ENCODE results near the gene AKAP8L. TPM values are rescaled to one million over a fixed set of nuclear protein-coding genes. Genes with fewer than 3 reads are reported as not detected.
"Not testable (repeated sequence)": the region's sequence is repeated elsewhere in the genome, so short reads cannot be mapped to it uniquely, and the experiment has no call there.

Gene AKAP8L
- polyA plus RNA-seq, 3 donors: 102 to 126 (median 109) TPM

DNA sequence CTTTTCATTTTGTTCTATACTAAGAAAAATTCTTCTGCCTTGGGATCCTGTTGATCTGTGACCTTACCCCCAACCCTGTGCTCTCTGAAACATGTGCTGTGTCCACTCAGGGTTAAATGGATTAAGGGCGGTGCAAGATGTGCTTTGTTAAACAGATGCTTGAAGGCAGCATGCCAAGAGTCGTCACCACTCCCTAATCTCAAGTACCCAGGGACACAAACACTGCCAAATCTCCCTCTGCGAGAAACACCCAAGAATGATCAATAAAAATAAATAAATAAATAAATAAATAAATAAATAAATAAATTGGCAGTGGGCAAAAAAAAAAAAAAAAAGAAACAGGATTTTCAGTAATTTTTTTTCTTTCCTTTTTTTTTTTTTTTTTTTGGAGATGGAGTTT is 55.0 kb downstream of the AKAP8L start:
- not testable (repeated sequence) for DNase-seq

DNA sequence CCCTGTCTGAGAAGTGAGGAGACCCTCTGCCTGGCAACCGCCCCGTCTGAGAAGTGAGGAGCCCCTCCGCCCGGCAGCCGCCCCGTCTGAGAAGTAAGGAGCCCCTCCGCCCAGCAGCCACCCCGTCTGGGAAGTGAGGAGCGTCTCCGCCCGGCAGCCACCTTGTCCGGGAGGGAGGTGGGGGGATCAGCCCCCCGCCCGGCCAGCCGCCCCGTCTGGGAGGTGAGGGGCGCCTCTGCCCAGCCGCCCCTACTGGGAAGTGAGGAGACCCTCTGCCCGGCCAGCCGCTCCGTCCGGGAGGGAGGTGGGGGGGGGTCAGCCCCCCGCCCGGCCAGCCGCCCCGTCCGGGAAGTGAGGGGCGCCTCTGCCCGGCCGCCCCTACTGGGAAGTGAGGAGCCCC is 55.7 kb downstream of the AKAP8L start:
- not testable (repeated sequence) for DNase-seq

DNA sequence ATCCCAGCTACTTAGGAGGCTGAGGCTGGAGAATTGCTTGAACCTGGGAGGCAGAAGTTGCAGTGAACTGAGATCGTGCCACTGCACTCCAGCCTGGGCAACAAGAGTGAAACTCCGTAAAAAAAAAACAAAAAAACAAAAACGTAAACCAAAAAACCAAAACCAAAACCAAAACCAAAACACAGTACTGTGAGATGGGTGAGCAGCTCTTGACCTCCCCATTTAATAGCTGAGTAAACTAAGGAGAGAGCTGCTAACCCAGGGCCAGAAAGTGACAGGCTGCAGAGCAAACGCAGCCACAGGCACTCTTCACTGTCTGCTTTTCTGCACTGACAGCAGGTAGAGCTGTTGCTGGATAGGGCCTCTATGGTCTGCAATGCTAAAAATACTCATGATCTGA is 58.8 kb downstream of the AKAP8L start:
- DNase-seq: not testable (repeated sequence)

DNA sequence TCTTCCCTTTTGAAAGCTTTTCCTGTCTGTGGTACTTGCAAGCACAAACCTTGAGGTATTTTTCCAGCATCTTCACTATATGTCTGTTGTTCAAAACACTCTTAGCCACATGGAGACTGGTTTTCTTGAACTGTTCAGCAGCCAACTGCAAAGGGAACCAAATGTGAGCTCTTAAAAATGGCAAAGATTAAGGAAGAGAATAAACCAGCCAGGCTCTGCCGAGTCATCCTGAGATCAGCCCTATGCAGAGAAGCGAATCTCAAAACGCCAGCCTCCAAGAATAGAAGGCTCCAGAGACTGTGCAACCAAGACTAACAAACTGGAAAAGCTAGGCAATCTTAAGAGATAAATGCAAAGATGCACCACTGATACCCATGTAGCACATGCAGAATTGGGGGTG is 59.9 kb downstream of the AKAP8L start:
- no peak for DNase-seq

DNA sequence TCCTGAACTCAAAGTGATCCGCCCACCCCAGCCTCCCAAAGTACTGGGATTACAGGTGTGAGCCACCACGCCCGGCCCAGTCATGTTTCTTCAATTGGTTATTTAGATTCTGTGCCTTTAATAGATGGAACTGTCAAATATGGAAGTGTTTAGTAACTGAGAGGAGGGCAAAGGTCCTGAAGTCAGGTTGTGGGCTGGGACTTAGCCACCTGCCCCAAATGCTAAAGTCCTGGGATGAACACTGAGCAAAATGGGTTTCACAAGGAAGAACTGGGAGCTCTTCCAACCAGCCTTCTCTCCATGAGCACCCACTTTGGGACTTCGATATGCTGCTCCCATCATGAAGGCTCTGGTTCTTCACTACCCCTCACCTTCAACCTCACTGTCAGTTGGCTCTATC is 60.9 kb downstream of the AKAP8L start:
- DNase-seq: no peak

DNA sequence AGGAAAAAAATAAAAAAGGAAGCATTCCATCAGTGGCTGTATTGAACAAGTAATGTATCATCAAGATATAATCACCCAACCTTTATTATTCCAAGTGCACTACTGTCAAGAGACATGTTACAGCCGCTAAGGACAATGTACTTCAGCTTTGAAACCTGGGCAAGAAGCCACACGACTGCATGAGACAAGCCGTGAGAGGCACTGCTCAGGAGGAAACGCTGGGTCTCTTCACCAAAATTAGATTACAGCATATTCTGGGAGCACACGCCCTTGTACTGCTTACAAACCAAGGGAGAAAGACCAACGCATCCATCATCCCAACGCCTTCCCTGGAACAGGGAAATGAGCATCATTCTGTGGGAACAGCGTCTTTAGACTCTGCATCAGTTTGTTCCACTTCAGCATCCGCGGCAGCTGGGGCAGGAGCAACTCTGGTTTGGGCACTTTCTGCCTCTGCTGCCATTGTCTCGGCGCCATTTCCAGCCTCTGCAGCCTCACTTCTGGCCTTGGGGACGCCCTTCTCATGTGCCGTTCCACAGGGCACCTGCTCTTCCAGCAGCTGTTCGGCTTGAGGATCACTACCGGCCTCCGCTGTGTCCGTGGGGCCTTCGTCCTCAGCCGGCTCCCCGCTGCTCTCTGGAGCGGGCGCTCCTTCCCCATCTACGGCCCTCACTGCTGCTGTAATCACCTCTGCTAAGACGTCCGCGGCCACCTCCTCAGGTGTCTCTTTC is 64.1 kb downstream of the AKAP8L start:
- DNase-seq: no peak

DNA sequence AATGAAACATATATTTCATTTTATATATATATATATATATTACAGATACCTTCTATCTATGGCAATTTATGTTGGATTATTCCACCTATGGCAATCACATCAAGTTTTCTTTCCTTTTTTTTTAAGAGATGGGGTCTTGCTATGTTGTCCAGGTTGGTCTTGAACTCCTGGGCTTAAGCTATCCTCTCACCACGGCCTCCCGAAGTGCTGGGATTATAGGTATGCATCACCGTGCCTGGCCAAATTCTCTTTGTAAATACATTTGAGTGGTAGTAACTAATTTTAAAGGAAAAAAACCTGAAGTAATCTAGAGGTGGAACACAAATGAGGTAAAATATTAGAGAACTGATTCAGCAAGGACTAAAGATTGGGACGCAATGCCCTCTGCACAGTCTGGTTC is 64.9 kb downstream of the AKAP8L start:
- no peak for DNase-seq

DNA sequence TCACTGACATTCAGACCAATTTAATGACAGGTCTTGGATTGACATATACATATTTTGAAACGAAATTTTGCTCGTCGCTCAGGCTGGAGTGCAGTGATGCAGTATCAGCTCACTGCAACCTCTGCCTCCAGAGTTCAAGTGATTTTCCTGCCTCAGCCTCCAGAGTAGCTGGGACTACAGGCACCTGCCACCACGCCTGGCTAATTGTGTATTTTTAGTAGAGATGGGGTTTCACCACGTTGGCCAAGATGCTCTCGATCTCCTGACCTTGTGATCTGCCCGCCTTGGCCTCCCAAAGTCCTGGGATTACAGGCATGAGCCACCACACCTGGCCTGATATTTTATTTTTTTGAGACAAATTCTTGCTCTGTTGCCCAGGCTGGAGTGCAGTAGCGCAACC is 66.3 kb downstream of the AKAP8L start:
- not testable (repeated sequence) for DNase-seq

DNA sequence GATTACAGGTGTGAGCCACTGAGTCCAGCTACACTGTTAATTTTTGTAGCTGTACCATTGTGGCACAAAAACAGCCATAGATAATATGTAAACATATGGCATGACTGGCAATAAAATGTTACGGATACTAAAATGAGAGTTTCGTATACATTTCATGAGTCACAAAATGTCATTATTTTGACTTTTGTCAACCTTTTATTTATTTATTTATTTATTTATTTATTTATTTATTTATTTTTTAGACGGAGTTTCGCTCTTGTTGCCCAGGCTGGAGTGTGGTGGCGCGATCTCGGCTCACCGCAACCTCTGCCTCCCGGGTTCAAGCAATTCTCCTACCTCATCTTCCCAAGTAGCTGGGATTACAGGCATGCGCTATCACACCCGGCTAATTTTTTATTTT is 77.5 kb downstream of the AKAP8L start:
- DNase-seq: not testable (repeated sequence)

DNA sequence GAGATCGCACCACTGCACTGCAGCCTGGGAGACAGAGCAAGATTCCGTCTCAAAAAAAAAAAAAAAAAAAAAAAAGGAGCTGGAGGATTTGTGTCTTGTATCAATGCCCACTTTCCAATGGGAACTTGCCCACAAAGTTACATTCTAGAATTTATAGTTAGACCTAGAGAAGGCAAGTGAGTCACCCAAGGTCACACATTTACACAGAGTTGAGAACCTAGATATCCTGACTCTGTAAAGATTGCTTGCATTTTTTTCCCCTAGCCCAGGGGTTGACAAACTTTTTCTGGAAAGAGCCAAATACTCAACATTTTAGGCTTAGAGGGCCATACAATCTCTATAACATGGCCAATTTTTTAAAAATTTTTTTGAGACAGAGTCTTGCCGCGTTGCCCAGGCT is 78.7 kb downstream of the AKAP8L start:
- no peak for DNase-seq

DNA sequence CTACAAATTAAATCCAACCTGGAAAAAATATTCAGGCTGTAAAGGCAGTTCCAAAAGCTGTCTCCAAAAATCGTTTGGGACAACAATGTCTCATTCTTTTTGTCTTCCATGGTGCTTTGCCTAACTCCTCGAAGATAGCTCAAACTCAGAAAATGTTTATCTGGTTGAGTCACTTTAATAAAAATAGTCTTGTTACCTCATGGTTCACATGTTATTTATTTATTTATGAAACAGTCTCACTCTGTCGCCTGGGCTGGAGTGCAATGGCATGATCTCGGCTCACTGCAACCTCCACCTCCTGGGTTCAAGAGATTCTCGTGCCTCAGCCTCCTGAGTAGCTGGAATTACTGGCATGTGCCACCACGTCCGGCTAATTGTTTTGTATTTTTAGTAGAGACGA is 81.6 kb downstream of the AKAP8L start:
- no peak for DNase-seq

DNA sequence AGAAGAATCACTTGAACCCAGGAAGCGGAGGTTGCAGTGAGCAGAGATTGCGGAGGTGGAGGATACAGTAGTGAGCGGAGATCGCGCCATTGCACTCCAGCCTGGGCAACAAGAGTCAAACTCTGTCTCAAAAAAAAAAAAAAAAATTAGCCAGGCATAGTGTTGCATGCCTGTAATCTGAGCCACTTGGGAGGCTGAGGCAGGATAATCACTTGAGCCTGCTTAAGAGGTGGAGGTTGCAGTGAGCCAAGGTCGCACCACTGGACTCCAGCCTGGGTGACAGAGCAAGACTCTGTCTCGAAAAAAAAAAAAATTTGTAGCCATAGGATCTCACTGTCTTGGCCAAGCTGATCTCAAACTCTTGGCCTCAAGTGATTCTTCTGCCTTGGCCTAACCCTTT is 82.8 kb downstream of the AKAP8L start:
- DNase-seq: not testable (repeated sequence)

DNA sequence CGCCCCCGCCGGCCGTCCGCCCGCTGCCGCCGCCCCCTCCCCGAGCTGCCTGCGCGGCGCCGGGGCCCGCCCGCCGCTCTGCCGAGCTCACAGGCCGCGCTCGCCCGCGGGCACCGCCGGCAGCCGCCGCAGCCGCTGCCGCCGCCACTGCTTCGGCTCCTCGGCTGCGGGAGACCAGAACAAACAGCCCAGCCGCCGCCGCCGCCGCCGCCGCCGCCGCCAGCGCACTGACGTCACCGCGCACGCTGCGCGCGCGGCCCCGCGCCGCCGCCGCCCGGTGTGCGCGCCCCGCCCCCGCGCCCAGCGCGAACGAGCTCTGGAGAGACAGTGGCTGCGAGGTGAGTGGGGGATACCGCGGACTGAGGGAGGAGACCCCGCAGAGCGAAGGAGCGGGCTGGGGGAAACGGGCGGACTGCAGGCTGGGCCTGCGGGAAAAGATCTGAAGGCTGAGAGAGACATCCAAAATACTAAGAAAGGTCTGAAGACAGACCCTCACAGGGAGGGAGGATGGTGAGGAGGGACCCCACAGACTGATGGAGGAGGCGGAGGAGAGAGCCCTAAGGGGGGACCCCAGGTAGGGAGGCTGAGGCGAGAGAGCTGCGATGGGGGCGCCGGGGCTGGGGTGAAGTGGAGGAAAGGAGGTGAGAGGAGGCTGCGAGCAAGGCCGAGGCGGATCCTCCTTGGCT is 86.3 kb downstream of the AKAP8L start, which contains the start of gene BRD4:
BRD4 (minus strand) TSS at position 229 of the 686 bp plus-strand sequence. CDS start 59,440 bp downstream, outside the sequence.
- peak; percentile 67 for DNase-seq

DNA sequence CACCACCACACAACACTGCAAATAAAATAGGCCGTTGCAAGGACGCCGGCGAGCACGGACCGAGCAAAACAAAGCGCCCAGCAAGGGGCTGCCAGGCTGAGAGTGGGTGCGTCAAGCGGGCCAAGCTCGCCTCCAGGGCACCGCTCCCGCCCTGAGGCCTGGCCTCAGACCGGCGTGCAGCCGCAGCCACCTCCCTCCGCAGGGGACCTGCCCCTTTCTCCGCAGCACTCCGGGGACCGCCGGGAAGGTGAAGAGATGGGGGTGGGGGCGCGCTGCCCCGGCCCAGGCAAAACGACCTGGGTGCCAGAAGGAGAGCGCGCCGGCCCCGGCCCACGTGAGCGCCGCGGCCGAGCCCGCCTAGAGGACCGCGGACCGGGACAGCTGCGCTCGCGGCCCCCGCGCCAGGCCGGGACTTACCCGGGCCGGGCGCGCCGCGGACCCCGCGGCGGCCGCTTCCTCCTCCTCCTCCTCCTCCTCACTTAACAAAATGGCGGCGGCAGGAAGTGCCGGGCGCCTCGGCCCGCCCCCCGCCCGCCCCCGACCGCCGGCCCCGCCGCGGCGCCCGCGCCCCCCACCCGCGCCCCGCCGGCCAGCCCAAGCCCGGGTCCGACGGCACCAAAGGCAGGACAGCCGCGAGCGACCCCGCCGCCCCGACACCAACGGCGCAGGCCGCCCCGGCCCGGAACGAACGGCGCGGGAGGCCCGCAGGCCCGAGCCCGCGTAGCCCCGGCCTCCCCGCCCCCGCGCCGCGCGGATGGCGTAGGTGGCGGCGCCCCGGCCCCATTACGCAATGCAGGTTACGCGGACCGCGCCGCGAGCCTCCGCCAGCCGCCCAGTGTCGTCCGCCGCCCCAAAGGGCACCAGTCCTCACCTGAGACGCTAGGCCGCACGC is 87.1 kb downstream of the AKAP8L start:
- no peak for DNase-seq

DNA sequence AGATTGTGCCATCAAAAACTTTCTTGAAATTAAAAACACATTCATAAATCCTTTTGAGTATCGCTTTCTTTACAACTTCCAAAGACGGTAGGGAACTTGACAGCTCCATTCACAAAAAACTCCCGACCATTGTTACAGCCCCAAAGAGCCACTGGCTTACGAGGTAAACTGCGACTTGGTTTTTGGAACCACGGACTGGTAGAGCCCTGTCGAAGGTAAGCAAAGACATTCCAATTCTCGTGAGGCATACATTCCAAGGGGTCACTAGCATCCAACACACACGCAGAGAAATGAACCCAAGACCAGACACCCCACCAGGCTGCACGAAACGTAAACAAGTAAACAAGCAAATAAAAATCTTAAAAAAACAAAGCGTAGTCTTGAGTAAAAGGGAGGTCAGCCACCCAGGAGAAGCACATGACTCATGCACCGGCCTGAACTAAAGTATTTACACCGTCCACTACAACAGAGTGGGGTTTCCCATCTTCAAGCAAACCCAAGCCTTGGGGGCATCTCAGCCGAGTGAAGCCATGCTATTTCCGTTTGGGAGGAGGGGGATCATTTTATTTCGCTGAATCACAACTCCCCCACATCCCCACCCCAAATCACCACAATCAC is 87.9 kb downstream of the AKAP8L start:
- DNase-seq: no peak

Other genes with a start within 250 kb of the AKAP8L start
- gene NOTCH3, start 218.0 kb downstream of the AKAP8L start, polyA plus RNA-seq (ENCODE audit: insufficient read length in 3 of 3): 100 to 1,000 TPM; 106 to 137 (median 135) TPM
- 1 to 10 TPM; 4.5 to 6.2 (median 5.7) TPM for gene EPHX3, start 186.5 kb downstream of the AKAP8L start, polyA plus RNA-seq (ENCODE audit: insufficient read length in 3 of 3)
- 10 to 100 TPM; 51.6 to 59.8 (median 58.6) TPM for gene BRD4, start 86.4 kb downstream of the AKAP8L start, polyA plus RNA-seq (ENCODE audit: insufficient read length in 3 of 3)
- gene AKAP8, start 39.2 kb downstream of the AKAP8L start, polyA plus RNA-seq (ENCODE audit: insufficient read length in 3 of 3): 10 to 100 TPM; 26.6 to 36.3 (median 35.5) TPM
- gene WIZ, start 31.0 kb upstream of the AKAP8L start, polyA plus RNA-seq (ENCODE audit: insufficient read length in 3 of 3): 10 to 100 TPM; 32.6 to 43.1 (median 42.2) TPM
- gene RASAL3, start 45.6 kb upstream of the AKAP8L start, polyA plus RNA-seq (ENCODE audit: insufficient read length in 3 of 3): 1 to 10 TPM; 1.0 to 1.3 (median 1.0) TPM
- gene PGLYRP2, start 60.5 kb upstream of the AKAP8L start, polyA plus RNA-seq (ENCODE audit: insufficient read length in 3 of 3): under 1 TPM in 1 of 3 donors, not detected in 2; 0.04 TPM
- gene CYP4F22, start 89.5 kb upstream of the AKAP8L start, polyA plus RNA-seq (ENCODE audit: insufficient read length in 3 of 3): under 1 TPM; 0.12 to 0.37 (median 0.14) TPM
- under 1 TPM in 1 of 3 donors, not detected in 2; 0.03 TPM for gene CYP4F8, start 196.2 kb upstream of the AKAP8L start, polyA plus RNA-seq (ENCODE audit: insufficient read length in 3 of 3)
- gene CYP4F3, start 221.9 kb upstream of the AKAP8L start, polyA plus RNA-seq (ENCODE audit: insufficient read length in 3 of 3): 1 to 10 TPM in 2 of 3 donors, under 1 TPM in 1; 0.27 to 1.3 (median 1.1) TPM

Data from renal pelvis (tissue), 4 donors.